22Rv1 (cell line): ENCODE results near the gene COPS8.

ENCODE experiments used
- CTCF ChIP-seq: fragments of 450-650 bp; IDR thresholded peaks from 2 replicates; pipeline ENCODE4 v1.5.1; 2017; ENCODE audit warnings: mild to moderate bottlenecking
- ZFX ChIP-seq: fragments of 450-650 bp; IDR thresholded peaks from 2 replicates; pipeline ENCODE4 v1.6.1; 2017; ENCODE audit warnings: antibody characterized with exemption, borderline replicate concordance

DNA sequence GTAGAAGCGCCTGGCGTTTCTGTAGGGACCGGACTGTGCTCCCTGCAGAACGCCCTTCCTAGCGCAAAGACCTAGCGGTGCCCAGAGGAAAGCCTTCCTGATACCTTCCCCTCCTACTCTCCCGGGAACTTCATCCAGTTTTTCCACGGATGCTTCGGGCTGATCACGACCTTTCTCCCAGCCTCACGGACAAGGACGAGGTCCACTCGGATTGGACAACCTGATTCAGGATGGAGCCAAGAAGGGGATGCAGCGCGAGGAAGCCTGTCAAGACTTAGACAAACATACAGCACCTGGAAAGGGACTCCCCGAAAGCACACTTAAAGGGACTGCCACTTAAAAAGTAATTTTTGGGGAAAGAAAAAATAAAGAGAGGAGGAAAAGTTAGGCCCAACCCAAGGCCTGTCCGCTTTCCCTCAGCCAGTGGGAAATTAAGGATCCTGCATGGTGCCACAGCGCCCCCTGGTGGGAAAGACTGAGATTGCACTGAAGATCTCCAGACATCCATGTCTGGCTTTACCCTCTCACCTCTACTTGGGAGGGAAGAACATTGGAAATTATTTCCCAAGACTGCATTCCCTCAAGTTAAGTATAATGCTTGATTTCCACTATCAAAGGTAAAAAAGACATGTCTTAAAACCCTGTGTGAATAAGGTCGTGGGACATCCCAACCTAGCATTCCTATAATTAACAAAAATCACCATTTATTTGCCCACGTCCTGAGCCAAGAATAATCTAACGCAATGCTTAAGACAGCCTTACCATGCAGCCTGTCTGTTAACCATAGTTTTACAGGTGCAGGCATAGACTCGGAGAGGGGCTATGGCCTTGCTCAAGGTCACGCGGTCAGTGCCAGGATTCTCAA is 13.4 kb upstream of the COPS8 start:
- TF ChIP-seq CTCF (peak; percentile 98), ZFX (no peak)
